D721Med (cell line): ENCODE results near the gene CTNNA2.
A peak's percentile ranks its signal among the peaks of the same experiment; 100 is the strongest.

ENCODE experiments used
- DNase-seq: peaks from one replicate; pipeline ENCODE4 v3.0.0; 2011; ENCODE audit warnings: low spot score; ENCODE audit not compliant: insufficient read length
- FAIRE-seq: peaks from 2 replicates; lab custom pipeline; 2011; peaks lifted over from hg19 to GRCh38; lab: Jason Lieb, UNC
- CTCF ChIP-seq: IDR thresholded peaks from 2 replicates; pipeline ENCODE4 v1.5.1; 2012; ENCODE audit warnings: mild to moderate bottlenecking, control low read depth; ENCODE audit not compliant: insufficient read depth; ENCODE audit errors: missing control alignments

The CTNNA2 gene

DNA sequence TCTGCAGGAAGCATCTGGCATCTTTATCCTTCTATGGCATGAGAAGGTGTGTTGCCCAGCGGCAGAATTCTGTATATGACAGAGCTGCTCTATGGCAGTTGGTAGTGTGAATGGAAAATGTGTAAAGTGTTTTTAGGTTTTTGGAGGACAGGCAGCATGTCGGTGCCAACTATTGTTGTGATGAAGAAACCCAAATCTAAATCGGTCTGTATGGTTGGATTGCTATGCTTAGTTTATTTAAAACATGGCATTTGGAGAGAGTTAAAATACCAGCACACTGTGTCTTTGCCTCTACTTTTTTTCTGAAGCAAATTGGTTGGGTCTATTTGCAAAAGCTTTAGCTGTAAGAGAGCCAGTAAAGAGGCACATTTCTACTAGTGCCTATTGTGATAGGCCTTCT is 136.7 kb downstream of the CTNNA2 start:
- no peak for TF ChIP-seq CTCF
- FAIRE-seq = no peak
- no peak for DNase-seq

GRCh38 chr2:79660557-79660956 is 147.7 kb downstream of the CTNNA2 start:
- DNase-seq = no peak
- no peak for FAIRE-seq
- TF ChIP-seq CTCF = no peak

- TF ChIP-seq CTCF = no peak
- no peak for FAIRE-seq
- no peak for DNase-seq
These were observed 152.2 kb downstream of the CTNNA2 start for GRCh38 chr2:79665091-79665490.

- FAIRE-seq (no peak), DNase-seq (no peak)
- TF ChIP-seq CTCF = no peak
These were observed 153.6 kb downstream of the CTNNA2 start for GRCh38 chr2:79666430-79666829.

GRCh38 chr2:79669714-79670113 is 156.9 kb downstream of the CTNNA2 start:
- TF ChIP-seq CTCF = no peak
- FAIRE-seq (no peak), DNase-seq (no peak)

DNA sequence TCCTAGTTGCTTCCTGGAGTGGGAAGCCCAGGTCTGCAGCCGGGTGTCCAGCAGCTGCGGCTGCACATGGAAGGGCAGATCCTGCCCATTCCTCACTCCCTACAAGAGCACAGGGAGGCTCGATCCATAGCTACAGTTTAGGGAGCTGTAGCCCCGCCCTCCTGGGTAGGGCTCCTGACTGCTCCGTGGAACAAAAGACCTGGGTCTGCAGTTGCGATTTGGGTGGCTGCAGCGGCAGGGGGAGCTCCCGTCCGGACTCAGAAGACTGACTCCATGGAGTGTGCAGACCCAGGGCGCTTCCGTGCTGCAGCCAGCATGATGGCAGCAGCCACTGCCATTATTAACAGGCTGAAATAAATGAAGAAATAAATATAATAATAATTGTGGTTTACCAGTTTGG is 157.3 kb downstream of the CTNNA2 start:
- TF ChIP-seq CTCF = no peak
- no peak for FAIRE-seq
- DNase-seq = no peak

DNA sequence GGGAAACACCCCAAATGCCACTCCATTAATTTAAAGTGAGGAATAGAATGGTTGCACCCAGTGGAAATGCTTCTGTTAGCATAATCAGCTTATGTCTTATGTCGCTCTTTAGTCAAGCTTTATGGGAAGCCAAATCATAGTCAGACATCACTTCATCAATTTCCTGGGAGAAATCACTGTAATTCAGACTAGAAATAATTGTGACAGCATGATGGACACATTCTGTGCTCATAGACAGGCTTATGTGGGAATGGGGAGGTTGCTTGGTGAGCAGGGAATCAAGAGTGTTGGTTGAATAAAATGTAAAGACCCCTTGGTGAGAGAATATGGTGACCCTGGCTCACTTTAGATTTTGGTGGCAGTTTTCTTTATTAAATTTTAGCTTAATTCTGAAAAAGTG is 174.0 kb downstream of the CTNNA2 start:
- no peak for TF ChIP-seq CTCF
- peak; percentile 87 for FAIRE-seq
- no peak for DNase-seq
